ENCODE data around the gene KCMF1. TPM values are rescaled to one million over a fixed set of nuclear protein-coding genes. Genes with fewer than 3 reads are reported as not detected.

KCMF1 gene
- total RNA-seq, 2 donors from 2014 or later: 71.8 to 86.8 TPM

DNA sequence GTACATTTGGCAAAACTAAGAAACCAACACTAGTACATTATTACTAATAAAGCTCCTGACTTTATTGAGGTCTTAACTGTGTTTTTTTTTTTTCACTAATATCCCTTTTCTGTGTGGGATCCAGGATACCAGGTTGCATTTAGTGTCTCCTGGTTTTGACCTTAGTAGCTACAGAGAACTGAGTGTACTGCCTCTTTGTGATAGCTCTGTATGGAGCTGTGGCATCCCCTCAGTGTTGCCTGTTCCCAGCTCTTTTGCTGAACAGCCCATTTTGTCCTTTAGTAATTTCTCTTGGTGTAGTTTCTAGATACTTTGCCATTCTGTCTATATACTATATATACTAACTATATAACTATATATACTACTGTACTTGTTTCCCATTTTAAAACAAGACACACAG is 31.6 kb downstream of the KCMF1 start:
- no peaks in the 10 kb centered on the region for H3K27me3 Mint-ChIP-seq (ENCODE audit: insufficient read depth)
- Histone ChIP-seq H3K4me3 (ENCODE audit: low read length) (no peak overlapping the region), H3K4me1 (ENCODE audit: control insufficient read depth, insufficient read depth, low read length) (no peaks in the 10 kb centered on the region), H3K36me3 (ENCODE audit: control insufficient read depth, insufficient read depth, low read length) (peaks cover 11% of the 10 kb centered on the region), H3K27ac (ENCODE audit: low read depth, low read length) (no peak overlapping the region), H3K9me3 (ENCODE audit: control insufficient read depth, low read length) (peaks cover 12% of the 10 kb centered on the region), H3K9ac (ENCODE audit: extremely low read depth, low read length, poor library complexity, severe bottlenecking) (no peak overlapping the region), H3K27me3 (ENCODE audit: control insufficient read depth, insufficient read depth, low read length, poor library complexity, severe bottlenecking) (no peaks in the 10 kb centered on the region)
- DNase-seq: no peak
- H3K36me3 Mint-ChIP-seq (ENCODE audit: low read depth): peaks cover 24% of the 10 kb centered on the region
- no peak overlapping the region for H3K27ac Mint-ChIP-seq
- peaks cover 15% of the 10 kb centered on the region for H3K9me3 Mint-ChIP-seq
- TF ChIP-seq, protein P1, sequence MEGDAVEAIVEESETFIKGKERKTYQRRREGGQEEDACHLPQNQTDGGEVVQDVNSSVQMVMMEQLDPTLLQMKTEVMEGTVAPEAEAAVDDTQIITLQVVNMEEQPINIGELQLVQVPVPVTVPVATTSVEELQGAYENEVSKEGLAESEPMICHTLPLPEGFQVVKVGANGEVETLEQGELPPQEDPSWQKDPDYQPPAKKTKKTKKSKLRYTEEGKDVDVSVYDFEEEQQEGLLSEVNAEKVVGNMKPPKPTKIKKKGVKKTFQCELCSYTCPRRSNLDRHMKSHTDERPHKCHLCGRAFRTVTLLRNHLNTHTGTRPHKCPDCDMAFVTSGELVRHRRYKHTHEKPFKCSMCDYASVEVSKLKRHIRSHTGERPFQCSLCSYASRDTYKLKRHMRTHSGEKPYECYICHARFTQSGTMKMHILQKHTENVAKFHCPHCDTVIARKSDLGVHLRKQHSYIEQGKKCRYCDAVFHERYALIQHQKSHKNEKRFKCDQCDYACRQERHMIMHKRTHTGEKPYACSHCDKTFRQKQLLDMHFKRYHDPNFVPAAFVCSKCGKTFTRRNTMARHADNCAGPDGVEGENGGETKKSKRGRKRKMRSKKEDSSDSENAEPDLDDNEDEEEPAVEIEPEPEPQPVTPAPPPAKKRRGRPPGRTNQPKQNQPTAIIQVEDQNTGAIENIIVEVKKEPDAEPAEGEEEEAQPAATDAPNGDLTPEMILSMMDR (conservative IDR thresholded peaks at IDR 0.05): no peak
- no peaks in the 10 kb centered on the region for H3K4me1 Mint-ChIP-seq
- no peak overlapping the region for H3K4me3 Mint-ChIP-seq

DNA sequence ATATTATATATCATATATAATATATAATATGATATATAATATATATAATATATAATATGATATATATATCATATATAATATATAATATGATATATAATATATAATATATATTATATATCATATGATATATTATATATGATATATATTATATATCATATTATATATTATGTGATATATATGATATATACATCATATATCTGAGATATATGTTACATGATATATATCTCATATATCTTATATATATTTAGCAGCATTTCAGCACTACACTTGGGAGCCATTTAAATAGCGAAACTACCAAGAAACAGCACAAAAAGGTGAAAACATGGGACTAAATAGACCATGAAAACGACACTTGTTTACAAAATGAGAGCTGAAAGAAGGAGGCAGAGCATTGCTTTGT is 37.3 kb downstream of the KCMF1 start:
- peaks cover 17% of the 10 kb centered on the region for H3K9me3 Mint-ChIP-seq
- DNase-seq: no peak
- no peak overlapping the region for H3K27ac Mint-ChIP-seq
- Histone ChIP-seq H3K4me3 (ENCODE audit: low read length) (no peak overlapping the region), H3K4me1 (ENCODE audit: control insufficient read depth, insufficient read depth, low read length) (peaks cover 4% of the 10 kb centered on the region), H3K27ac (ENCODE audit: low read depth, low read length) (no peak overlapping the region), H3K9me3 (ENCODE audit: control insufficient read depth, low read length) (peaks cover 17% of the 10 kb centered on the region), H3K36me3 (ENCODE audit: control insufficient read depth, insufficient read depth, low read length) (peaks cover 19% of the 10 kb centered on the region), H3K9ac (ENCODE audit: extremely low read depth, low read length, poor library complexity, severe bottlenecking) (no peak overlapping the region), H3K27me3 (ENCODE audit: control insufficient read depth, insufficient read depth, low read length, poor library complexity, severe bottlenecking) (no peaks in the 10 kb centered on the region)
- TF ChIP-seq, protein P1 (conservative IDR thresholded peaks at IDR 0.05): no peak
- peaks cover 17% of the 10 kb centered on the region for H3K4me1 Mint-ChIP-seq
- H3K4me3 Mint-ChIP-seq: no peak overlapping the region
- 96 to 100% methylated on average over 1 to 2 of the region's 2 CpGs for WGBS, 2 experiments (ENCODE audit: insufficient coverage in 1 of 2, insufficient read length in 1 of 2)
- peaks cover 35% of the 10 kb centered on the region for H3K36me3 Mint-ChIP-seq (ENCODE audit: low read depth)
- H3K27me3 Mint-ChIP-seq (ENCODE audit: insufficient read depth): no peaks in the 10 kb centered on the region

DNA sequence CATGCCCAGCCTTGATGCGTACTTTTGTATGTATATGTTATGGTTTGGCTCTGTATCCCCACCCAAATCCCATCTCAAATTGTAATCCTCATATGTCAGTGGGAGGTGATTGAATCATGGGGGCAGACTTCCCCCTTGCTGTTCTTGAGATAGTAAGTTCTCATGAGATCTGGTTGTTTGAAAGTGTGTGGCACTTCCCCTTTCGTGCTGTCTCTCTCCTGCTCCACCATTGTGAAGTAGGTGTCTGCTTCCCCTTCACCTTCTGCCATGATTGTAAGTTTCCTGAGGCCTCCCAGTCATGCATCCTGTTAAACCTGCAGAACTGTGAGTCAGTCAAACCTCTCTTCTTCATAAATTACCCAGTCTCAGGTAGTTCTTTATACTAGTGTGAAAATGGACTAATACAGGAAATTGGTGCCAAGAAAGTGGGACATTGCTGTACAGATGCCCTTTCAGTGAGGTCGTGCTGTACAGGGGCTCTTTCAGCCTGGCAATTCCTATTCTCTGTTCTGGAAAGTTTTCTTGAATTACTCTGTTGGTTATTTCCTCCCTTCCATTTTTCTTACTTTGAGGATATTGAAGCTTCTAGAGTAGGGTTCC is 38.2 kb downstream of the KCMF1 start:
- Histone ChIP-seq H3K9ac (ENCODE audit: extremely low read depth, low read length, poor library complexity, severe bottlenecking) (no peak overlapping the region), H3K4me1 (ENCODE audit: control insufficient read depth, insufficient read depth, low read length) (peaks cover 4% of the 10 kb centered on the region), H3K4me3 (ENCODE audit: low read length) (no peak overlapping the region), H3K27ac (ENCODE audit: low read depth, low read length) (no peak overlapping the region), H3K36me3 (ENCODE audit: control insufficient read depth, insufficient read depth, low read length) (peaks cover 14% of the 10 kb centered on the region), H3K27me3 (ENCODE audit: control insufficient read depth, insufficient read depth, low read length, poor library complexity, severe bottlenecking) (no peaks in the 10 kb centered on the region), H3K9me3 (ENCODE audit: control insufficient read depth, low read length) (peaks cover 13% of the 10 kb centered on the region)
- H3K27ac Mint-ChIP-seq: no peak overlapping the region
- TF ChIP-seq, protein P1 (conservative IDR thresholded peaks at IDR 0.05): no peak
- peaks cover 22% of the 10 kb centered on the region for H3K4me1 Mint-ChIP-seq
- peaks cover 30% of the 10 kb centered on the region for H3K36me3 Mint-ChIP-seq (ENCODE audit: low read depth)
- 88 to 100% methylated on average over 1 to 2 of the region's 3 CpGs for WGBS, 2 experiments (ENCODE audit: insufficient coverage in 1 of 2, insufficient read length in 1 of 2)
- H3K9me3 Mint-ChIP-seq: peaks cover 12% of the 10 kb centered on the region
- H3K4me3 Mint-ChIP-seq: no peak overlapping the region
- no peak for DNase-seq
- no peaks in the 10 kb centered on the region for H3K27me3 Mint-ChIP-seq (ENCODE audit: insufficient read depth)

Data from endodermal cell (in vitro differentiated cells).